GM04503 (cell line): Measurements from ENCODE around the gene MYOF.
"Not testable (repeated sequence)": the region's sequence is repeated elsewhere in the genome, so short reads cannot be mapped to it uniquely, and the experiment has no call there.

Experiments used
- DNase-seq: peaks from one replicate; pipeline ENCODE4 v3.0.0-alpha.2; 2012; ENCODE audit warnings: low read depth

The MYOF gene

GRCh38 chr10:93420944-93421825 lies 60.9 kb downstream of the MYOF start:
- no peak for DNase-seq

DNA sequence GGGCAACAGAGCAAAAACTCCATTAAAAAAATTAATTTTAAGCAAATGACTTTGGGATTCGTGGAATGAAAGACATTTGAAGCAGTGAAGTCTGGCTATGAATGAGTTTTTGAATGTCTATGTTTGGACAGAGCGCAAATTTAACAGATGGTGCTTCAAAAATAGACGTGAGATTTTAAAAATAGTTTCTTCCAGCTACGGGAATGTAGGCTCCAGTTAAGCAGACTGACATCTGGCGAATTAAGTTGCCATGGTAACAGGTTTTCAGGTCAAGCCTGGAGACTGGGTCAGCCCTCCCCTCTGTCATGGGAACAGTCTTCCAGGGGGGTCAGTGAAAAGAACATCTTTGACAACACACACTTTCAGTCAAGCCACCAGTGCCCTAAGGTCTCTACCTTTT lies 62.0 kb downstream of the MYOF start:
- peak; percentile 42 for DNase-seq

DNA sequence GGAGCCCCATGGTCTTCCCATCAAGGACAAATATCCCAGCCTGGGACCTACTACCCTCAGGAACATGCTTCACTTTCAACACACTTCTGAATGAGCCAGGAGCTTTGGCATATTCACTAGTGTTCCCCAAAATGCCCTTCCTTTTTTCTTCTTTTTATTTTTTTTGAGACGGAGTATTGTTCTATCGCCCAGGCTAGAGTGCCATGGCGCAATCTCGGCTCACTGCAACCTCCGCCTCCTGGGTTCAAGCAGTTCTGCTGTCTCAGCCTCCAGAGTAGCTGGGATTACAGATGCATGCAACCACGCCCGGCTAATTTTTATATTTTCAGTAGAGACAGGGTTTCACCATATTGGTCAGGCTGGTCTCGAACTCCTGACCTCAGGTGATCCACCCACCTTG lies 63.1 kb downstream of the MYOF start:
- DNase-seq, result not testable (repeated sequence)

DNA sequence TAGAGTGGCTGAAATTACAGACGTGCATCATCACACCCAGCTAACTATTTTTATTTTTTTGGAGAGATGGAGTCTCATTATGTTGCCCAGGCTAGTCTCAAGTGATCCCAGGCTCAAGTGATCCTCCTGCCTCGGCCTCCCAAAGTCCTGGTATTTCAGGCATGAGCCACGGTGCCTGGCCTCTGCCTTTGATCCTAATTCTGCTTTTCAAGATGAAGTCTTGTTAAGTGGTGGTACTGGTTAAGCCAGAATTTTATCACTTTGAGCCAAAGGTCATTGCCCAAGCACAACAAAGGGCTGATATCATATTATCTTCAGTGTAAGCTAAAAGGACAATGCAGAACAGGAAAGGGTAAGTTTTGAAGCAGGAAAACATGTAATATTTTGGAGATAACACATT lies 64.2 kb downstream of the MYOF start:
- DNase-seq, result no peak

DNA sequence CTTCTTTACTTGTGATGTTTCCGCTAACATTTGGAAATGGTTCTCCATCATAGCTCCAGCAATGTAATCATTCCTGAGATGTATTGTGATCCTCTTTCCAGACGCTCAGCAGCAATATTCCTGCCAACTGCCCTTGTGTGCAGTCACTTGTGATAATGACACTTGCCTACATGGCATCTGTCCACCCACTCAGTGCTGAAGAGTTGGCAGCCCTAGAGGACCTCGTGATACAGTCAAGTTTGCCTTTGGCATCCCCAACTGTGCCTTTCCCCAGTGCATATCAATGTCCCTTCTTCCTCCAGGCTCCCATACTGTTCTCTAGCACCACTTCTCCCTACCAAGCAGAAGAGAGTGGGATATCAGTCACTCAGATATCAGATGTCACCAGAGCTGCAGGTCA lies 64.9 kb downstream of the MYOF start:
- no peak for DNase-seq

- DNase-seq, result no peak
Observed at GRCh38 chr10:93416824-93417223, 65.3 kb downstream of the MYOF start.

GRCh38 chr10:93415693-93416092 lies 66.4 kb downstream of the MYOF start:
- DNase-seq, result no peak

- no peak for DNase-seq
Observed at GRCh38 chr10:93413252-93413689, 68.9 kb downstream of the MYOF start.

DNA sequence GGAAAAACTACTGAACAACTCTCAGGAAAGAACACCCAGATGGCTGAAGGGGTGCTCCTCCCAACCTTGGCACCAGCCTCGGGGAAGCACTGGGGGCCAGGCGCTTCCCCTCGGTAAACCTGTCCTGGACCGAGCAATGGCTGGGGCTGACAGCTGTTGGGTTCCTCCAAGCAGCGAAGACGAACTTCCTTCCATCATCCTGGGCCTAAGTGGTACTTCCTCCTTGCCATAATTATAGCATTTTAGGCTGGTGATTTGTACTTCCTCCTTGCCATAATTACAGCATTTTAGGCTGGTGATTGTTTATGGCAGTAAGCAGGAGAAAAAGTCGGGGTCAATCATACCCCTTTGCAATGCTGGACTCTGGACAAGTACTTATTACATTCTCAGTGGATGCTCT lies 69.3 kb downstream of the MYOF start:
- DNase-seq, result no peak

GRCh38 chr10:93410697-93411348 lies 71.3 kb downstream of the MYOF start:
- no peak for DNase-seq

GRCh38 chr10:93408783-93409182 lies 73.4 kb downstream of the MYOF start:
- no peak for DNase-seq

DNA sequence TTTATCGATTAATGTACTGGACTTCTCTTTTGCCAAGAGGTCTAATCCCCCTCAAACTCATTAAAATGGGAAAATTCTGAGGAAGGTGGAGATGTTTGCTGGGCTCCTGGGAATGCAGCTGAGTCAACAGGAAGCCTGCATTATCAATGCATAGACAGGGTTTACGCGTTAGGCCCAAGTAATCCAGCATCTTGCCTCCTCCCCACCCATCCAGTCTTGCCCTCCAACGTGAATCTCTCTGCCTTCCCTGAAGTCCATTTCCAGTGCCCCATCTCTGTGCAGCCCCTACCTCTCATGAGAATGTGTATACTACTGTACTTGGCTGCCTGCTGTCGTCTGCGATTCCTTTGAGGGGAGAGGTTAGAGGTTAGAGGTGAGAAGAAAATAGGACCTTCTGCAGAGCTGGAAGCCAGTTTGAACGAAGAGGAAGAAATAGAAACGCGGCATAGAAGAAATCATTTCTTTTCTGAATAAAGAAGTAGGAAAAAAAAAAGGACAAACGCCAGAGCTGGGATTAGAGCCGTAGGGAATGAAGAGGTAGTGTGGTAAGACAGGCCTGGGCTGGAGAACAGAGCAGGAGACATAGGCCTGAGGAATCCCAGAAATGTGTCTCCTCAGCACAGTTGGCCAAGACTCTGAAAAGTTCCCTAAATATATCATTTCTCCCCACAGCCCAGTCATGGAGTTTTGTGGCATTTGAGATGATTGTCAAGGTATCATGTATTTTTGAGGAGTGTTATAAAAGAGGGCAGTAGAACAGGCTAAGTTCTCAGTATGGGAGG lies 75.6 kb downstream of the MYOF start:
- no peak for DNase-seq

- DNase-seq, result no peak
Observed at GRCh38 chr10:93404048-93404354, 78.1 kb downstream of the MYOF start.

DNA sequence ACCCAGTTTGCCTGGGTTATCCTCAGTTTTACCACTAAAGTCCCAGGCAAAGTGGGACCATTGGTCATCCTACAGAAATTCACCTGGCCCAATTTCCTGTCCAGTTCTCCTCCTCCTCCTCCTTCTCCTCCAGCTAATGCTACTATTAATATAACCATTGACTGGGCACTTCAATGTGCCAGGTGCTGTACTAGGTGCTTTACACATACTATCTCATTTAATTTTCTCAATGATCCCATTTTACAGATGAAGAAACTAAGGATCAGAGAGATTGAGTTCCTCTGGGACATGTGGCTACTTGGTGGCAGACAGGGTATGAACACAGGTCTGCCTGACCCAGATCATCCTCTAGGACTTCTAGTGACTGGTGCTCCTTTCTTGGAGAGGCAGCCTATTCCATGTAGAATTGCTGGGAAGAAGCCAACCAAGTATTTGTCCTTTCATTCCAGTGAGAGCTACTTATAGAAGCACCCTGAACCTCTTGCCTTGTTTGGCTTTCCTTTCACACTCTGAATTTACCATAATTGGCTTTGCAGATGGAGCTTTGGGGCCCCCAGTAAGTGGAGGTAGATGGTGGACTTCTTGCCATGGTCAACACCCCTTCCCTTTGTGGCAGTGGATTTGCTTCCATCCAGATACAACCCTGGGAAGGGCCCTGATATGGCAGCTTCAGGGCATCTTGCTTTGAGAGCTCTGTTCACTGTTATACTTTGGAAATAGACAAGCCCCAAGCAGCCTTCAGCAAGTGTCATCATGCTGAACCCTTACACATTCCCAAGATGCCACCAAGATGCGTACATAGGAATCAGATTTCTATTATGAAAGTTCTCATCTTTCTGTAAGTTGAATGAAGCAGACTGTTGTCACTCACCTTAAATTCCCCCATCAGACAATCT lies 78.7 kb downstream of the MYOF start:
- no peak for DNase-seq

DNA sequence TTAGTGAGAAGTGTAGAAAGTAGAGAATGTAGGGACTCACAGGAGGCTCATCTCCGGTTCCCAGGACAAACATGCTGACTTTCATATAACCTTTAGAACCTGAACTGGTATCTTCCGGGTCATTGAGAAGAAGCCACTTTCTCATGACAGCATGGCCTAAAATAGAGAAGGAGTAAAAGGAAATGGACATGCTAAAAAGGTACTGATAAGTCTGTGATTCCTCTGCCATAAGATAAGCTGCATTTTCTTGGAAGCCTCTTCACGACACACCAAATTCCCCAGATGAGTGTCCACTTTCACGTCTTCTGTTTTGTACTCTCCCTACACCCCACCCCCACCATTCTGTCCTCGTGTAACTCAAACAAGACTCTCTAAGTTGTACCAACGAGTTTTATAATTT lies 79.9 kb downstream of the MYOF start:
- no peak for DNase-seq

DNA sequence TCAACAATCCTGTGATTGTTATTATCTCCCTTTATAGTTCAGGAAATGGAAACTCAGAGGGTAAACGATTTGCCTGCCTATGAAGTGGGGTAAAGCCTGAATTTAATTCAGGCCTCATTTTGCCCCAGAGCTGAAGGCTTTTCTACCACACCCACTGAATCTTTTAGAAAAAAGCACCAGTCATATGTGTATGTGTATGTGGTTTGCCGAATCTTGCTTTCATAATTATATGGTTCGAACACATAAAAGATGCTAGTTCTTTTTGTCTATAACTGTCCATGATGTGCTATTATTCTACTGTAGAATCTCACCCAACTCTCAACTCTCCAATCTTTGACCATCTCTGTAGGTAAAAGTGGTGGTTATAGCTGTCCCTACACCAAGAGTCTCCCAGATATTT lies 83.6 kb downstream of the MYOF start:
- DNase-seq, result no peak

DNA sequence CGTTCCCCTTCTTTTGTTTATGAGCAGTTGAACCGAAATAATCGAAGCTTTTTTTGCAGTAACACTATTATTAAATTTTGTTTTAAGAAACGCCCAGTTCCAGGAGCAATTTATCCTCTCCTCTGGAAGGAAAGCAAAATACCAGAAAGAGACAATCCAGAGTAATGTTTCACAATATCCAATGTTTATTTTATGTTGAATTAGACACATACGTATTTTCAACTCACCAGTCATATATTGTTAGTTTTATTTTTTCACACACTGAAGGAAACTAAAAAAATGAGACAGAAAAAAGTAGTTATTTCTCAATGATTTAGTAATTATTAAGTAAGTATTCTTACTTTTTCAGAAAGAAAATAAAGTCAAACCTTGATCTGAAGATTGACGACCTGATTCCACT lies 85.1 kb downstream of the MYOF start:
- no peak for DNase-seq

DNA sequence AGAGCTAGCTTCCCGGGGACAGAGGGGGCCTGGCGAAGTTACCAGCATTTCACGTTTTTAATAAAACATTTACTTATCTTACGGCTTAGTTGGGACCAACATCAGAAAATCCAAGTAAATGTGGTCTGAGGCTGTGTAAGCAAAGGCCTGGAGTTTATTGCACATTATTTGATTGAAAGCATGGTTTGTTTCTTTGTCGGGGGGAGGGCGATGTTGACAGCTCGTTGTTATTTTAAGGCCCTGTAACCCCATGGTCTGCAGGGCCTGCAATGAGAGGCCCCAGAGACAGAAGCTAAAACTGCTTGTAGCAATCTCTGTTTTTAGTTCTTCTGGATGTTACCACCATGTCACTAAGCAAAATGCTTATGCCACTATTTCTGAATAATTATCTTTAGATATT lies 88.9 kb downstream of the MYOF start:
- no peak for DNase-seq

DNA sequence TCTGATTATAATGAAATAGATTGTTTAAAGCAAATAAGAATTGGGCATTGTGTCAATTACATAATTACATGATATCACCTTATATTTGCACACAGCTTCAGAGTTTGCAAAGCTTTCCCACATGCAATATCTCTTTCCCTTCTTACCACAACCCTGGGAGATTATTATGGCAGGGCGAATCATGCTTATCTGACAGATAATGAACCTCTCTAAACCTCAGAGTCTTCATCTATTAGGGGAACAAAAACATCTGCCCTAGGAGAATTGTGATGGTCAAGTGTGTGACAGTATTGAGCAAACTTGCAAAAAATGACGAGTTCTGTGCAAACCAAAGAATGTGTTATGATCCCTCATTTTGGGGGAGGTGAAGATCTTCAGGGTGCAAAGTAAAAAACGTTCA lies 90.0 kb downstream of the MYOF start:
- no peak for DNase-seq

DNA sequence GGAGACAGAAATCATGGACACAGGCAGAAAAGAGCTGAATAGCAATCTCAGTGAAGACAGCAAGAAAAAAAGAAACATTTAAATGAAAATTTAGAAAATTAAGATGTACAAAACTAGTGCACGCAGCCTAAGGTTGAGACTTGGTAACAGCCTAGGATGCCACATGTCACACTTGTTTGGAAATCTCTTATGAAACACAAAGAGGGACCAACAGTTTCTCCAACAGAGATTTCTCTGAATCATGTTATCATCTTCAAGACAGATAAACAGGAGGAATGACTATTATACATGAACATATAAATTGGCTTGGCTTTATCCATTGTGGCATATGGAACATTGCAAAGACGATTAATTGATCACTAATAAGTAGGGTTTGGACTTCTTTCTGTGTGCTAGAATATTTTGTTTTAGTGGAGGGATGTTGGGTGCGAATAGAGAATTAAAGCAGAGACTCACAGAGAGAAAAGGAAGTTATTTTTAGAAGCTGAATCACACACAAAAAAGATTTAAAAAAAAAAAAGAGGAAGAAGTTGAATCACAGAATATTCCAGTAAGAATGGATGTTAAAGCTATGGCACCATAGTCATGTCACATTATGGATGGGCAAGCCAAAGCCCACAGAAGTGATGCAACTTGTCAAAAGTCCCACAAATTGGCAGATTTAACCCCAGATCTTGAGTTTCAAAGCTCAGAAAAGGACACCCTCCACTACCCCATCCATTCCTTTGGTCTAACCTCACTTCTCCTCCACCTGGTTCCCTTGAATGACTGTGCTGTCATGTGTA lies 91.6 kb downstream of the MYOF start:
- no peak for DNase-seq
